DND-41 (cell line): ENCODE measurements around the gene AHSP.

ENCODE experiments used
- CTCF ChIP-seq: IDR thresholded peaks from 2 replicates; pipeline ENCODE4 v1.5.1; 2012; ENCODE audit warnings: borderline replicate concordance, low read length, moderate library complexity, mild to moderate bottlenecking; ENCODE audit not compliant: poor library complexity, severe bottlenecking; ENCODE audit errors: extremely low read depth
- EZH2 ChIP-seq: IDR thresholded peaks from 3 replicates; pipeline ENCODE4 v1.6.1; 2012; ENCODE audit warnings: borderline replicate concordance, low read depth, mild to moderate bottlenecking, moderate library complexity, low read length, inconsistent platforms; ENCODE audit not compliant: severe bottlenecking

- no peak for TF ChIP-seq CTCF
- no peak for TF ChIP-seq EZH2
These were observed 24.7 kb upstream of the AHSP start for GRCh38 chr16:31502981-31503380.
